Ovary (tissue), 9 donors: ENCODE measurements around the gene HPSE2. TPM values are rescaled to one million over a fixed set of nuclear protein-coding genes. Genes with fewer than 3 reads are reported as not detected.

ENCODE experiments used
- DNase-seq, 5 donors: peaks; one replicate each; pipeline ENCODE4 v3.0.0-alpha.2; 2019 to 2020
- H3K27ac ChIP-seq, 2 donors: fragments of 200-600 bp; one replicate each; pipeline versions ENCODE4 v1.5.1 to v1.8.0; 2019 to 2022
- H3K27me3 ChIP-seq: fragments of 200-600 bp; one replicate; pipeline ENCODE4 v1.8.0; 2022
- H3K36me3 ChIP-seq: fragments of 200-600 bp; sonication (generic); one replicate; pipeline ENCODE4 v1.5.1; 2019
- H3K4me1 ChIP-seq: one replicate; pipeline ENCODE4 v1.8.1; 2013; ENCODE audit warnings: mild to moderate bottlenecking, moderate library complexity; ENCODE audit not compliant: insufficient read depth
- H3K4me3 ChIP-seq: fragments of 200-600 bp; sonication (generic); one replicate; pipeline ENCODE4 v1.5.1; 2017
- H3K9me3 ChIP-seq, 2 donors: fragments of 200-600 bp in 1 of 2; sonication (generic) in 1 of 2; one replicate each; pipeline versions ENCODE4 v1.5.1 to v1.8.1; 2013 to 2019; ENCODE audit warnings: mild to moderate bottlenecking in 1 of 2, moderate library complexity in 1 of 2
- CTCF ChIP-seq, 3 donors: fragments of 450-650 bp in 2 of 3; fragments of 200-600 bp in 1 of 3; IDR thresholded peaks; one replicate each; pipeline versions ENCODE4 v1.5.1 to v1.8.0; 2016 to 2022; ENCODE audit warnings: antibody characterized with exemption in 3 of 3, mild to moderate bottlenecking in 1 of 3
- EP300 ChIP-seq: sonication (generic); formaldehyde crosslinking; IDR thresholded peaks from one replicate; pipeline ENCODE4 v1.6.1; 2017; ENCODE audit warnings: antibody characterized with exemption
- POLR2A ChIP-seq: fragments of 450-650 bp; IDR thresholded peaks from one replicate; pipeline ENCODE4 v1.6.1; 2017; ENCODE audit warnings: antibody characterized with exemption, mild to moderate bottlenecking, moderate library complexity
- WGBS, 3 donors: extraction: QIAGEN DNeasy Blood & Tissue Kit in 1 of 3; methylation state at CpG; one replicate each; pipeline versions ENCODE4 v1.1.5 to v1.1.7; 2013 to 2017; 5-methylcytosine and 5-hydroxymethylcytosine counted together
- intact Hi-C, 4 donors: fragments of 100-400 bp; cut with DNase I; formaldehyde crosslinking; loops; one replicate each; pipeline versions ENCODE4 v1.11.0 to v1.15.1; 2022 to 2023
- polyA plus RNA-seq, 2 donors: library from polyadenylated mRNA; stranded (reverse); fragments of 200-250 nt in 1 of 2; fragments of 350-450 nt in 1 of 2; fragmentation: Illumina TruSeq in 1 of 2; extraction: RNeasy Lipid Tissue Mini Kit (QIAGEN cat#74804) in 1 of 2; gene quantifications; one replicate each; pipeline ENCODE4 v1.2.3, GENCODE V29; 2013 to 2014
- total RNA-seq, 7 donors: library from RNA; depleted of rRNA in 2 of 7; stranded (reverse); fragments of >200 nt in 2 of 7; fragmentation: NEBNext Ultra II Directional in 3 of 7; extraction: Animal tissue kit (Norgen Biotek cat#: 25700) in 3 of 7; gene quantifications; one replicate each; pipeline versions ENCODE4 v1.1.0 to v1.2.4, GENCODE V29; 2016 to 2023
- donor health status: DM: no; HTN: no; CAD: no; lungs with moderate emphysema.
- donor health status: DM: no; HTN: no; CAD: no.
- donor health status: Bipolar disorder and iron deficiency.
- donor health status: DM: yes; HTN: yes; CAD: no.
- donor health status: DM: no; HTN: no; CAD: no.
- donor health status: DM: yes; HTN: yes; CAD: no.

The HPSE2 gene
- total and polyA plus RNA-seq, 9 donors, result 0.07 to 1.2 (median 0.12) TPM; not detected in 4

DNA sequence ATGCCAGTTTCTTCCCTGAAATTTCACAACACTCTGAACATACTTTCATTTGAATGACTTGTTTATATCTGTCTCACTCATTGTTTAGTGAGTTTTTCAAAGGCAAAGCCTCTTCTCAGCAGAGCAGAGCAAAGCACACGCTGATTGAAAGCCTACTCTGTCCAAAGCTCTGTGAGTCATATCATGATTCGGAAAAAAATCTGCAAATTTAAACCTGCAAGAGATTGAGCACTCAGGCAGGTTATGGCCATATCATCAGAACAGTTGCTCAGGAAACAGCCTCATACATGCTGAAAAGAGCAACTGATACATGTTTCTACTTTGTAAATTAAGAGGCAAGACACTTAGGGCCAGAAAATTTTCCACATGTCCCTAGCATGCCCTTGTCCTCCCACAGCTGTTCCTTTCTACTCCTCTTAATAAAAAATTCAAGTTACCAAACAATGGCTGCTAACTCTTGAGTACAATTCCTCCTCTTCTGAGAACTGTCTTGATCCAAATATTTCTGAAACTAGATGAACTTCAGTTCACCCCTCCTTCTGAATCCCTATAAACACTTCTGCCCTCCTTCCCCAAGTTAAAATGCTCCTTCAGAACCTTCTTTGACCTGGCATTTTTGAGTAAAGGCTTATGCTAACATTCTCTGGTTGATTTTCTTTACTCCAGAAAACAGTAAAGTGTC, 648.4 kb downstream of the HPSE2 start:
- 11 to 23% (median 22%) methylated on average over 2 of the region's 2 CpGs for WGBS, 3 donors
- Histone ChIP-seq H3K27ac (peak overlapping the region in 1 of 2 donors; percentile 38), H3K27me3 (no peaks in the 10 kb centered on the region), H3K36me3 (no peaks in the 10 kb centered on the region), H3K4me3 (no peak overlapping the region), H3K4me1 (peaks cover 7% of the 10 kb centered on the region), H3K9me3 (no peaks in the 10 kb centered on the region)
- TF ChIP-seq CTCF (IDR thresholded peaks at IDR 0.05), result no peak
- TF ChIP-seq EP300, result no peak
- TF ChIP-seq POLR2A, result no peak
- DNase-seq, result no peak
- intact Hi-C loops, result no loop called here

- no peak for TF ChIP-seq POLR2A
- no peak for TF ChIP-seq EP300
- TF ChIP-seq CTCF (IDR thresholded peaks at IDR 0.05), result no peak
- Histone ChIP-seq H3K9me3 (no peaks in the 10 kb centered on the region), H3K36me3 (no peaks in the 10 kb centered on the region), H3K27me3 (no peaks in the 10 kb centered on the region), H3K27ac (no peak overlapping the region), H3K4me1 (peaks cover 7% of the 10 kb centered on the region), H3K4me3 (no peak overlapping the region)
- intact Hi-C loops, result no loop called here
- DNase-seq, result no peak
- WGBS, 3 donors, result 44 to 61% (median 52%) methylated on average over 2 of the region's 2 CpGs
Measured at GRCh38 chr10:98586096-98586495, 649.6 kb downstream of the HPSE2 start.

DNA sequence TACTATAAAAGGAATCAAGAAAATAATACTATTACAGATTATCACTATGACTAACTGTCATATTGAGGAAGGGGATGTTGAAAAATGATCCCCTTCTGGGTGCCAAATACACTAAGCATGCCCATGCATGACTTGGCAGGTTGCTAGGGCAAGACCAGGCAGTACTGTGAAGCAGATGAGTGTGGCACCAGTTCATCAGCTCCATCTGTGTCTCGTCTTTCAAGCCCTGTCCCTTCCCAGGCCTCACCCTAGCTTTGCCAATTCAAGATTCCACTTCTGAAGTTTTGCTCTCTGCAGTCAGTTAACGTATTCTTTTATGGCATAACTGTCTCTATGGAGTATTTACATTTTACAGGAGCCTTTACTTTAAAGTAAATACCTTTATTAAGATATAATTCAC, 653.3 kb downstream of the HPSE2 start:
- 44 to 67% (median 48%) methylated on average over 2 of the region's 2 CpGs for WGBS, 3 donors

GRCh38 chr10:98577578-98577977, 658.1 kb downstream of the HPSE2 start:
- no peak for DNase-seq
- H3K27ac ChIP-seq, result no peak overlapping the region
- no peak overlapping the region for H3K4me3 ChIP-seq
- no peak for TF ChIP-seq POLR2A
- H3K36me3 ChIP-seq, result no peaks in the 10 kb centered on the region
- no peaks in the 10 kb centered on the region for H3K27me3 ChIP-seq
- intact Hi-C loops, result no loop called here
- H3K4me1 ChIP-seq, result no peaks in the 10 kb centered on the region
- H3K9me3 ChIP-seq, result no peaks in the 10 kb centered on the region

More for the DNA sequence above, 653.3 kb downstream of the HPSE2 start:
- DNase-seq, result no peak
- peaks cover 1% of the 10 kb centered on the region for H3K4me1 ChIP-seq
- TF ChIP-seq EP300 (no peak), CTCF (IDR thresholded peaks at IDR 0.05) (no peak), POLR2A (no peak)
- intact Hi-C loops, result no loop called here
- H3K4me3 ChIP-seq, result no peak overlapping the region
- H3K36me3 ChIP-seq, result no peaks in the 10 kb centered on the region
- H3K27ac ChIP-seq, result no peak overlapping the region
- no peaks in the 10 kb centered on the region for H3K27me3 ChIP-seq
- no peaks in the 10 kb centered on the region for H3K9me3 ChIP-seq

- H3K36me3 ChIP-seq, result no peaks in the 10 kb centered on the region
- H3K4me3 ChIP-seq, result no peak overlapping the region
- no peaks in the 10 kb centered on the region for H3K4me1 ChIP-seq
- no peak overlapping the region for H3K27ac ChIP-seq
- no peaks in the 10 kb centered on the region for H3K9me3 ChIP-seq
- intact Hi-C loops, result no loop called here
- no peak for DNase-seq
- no peaks in the 10 kb centered on the region for H3K27me3 ChIP-seq
- TF ChIP-seq CTCF (IDR thresholded peaks at IDR 0.05) (no peak), POLR2A (no peak), EP300 (no peak)
Measured at GRCh38 chr10:98577168-98577567, 658.5 kb downstream of the HPSE2 start.
